ENCODE results near the gene CWC27.

- TF ChIP-seq, protein P1, sequence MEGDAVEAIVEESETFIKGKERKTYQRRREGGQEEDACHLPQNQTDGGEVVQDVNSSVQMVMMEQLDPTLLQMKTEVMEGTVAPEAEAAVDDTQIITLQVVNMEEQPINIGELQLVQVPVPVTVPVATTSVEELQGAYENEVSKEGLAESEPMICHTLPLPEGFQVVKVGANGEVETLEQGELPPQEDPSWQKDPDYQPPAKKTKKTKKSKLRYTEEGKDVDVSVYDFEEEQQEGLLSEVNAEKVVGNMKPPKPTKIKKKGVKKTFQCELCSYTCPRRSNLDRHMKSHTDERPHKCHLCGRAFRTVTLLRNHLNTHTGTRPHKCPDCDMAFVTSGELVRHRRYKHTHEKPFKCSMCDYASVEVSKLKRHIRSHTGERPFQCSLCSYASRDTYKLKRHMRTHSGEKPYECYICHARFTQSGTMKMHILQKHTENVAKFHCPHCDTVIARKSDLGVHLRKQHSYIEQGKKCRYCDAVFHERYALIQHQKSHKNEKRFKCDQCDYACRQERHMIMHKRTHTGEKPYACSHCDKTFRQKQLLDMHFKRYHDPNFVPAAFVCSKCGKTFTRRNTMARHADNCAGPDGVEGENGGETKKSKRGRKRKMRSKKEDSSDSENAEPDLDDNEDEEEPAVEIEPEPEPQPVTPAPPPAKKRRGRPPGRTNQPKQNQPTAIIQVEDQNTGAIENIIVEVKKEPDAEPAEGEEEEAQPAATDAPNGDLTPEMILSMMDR (IDR thresholded peaks at IDR 0.05), result no peak
- no peak for TF ChIP-seq POLR2A (IDR thresholded peaks at IDR 0.05)
These were observed 292.7 kb downstream of the CWC27 start for GRCh38 chr5:65061250-65061973.

All from testis (tissue), 2 donors.